ENCODE measurements around the gene FBLN7. TPM values are rescaled to one million over a fixed set of nuclear protein-coding genes. Genes with fewer than 3 reads are reported as not detected.

Gene FBLN7
- total and polyA plus RNA-seq, 2 of the 8 experiments (the other 6 are each of a cell fraction or from before 2014, with no cell fraction given) = 0.30 to 0.77 TPM

- 91% methylated on average over 29 of the region's 31 CpGs; no CpG with 5 or more reads in 1 of the 2 experiments for WGBS, 2 experiments (ENCODE audit: extremely low coverage in 1 of 2, insufficient coverage in 1 of 2, insufficient read length in 1 of 2, insufficient replicate concordance in 2 of 2, low coverage in 1 of 2, low lambda C conversion rate in 2 of 2, missing lambda C conversion rate in 1 of 2)
- H4K91ac ChIP-seq (replicated peaks; ENCODE audit: insufficient read length, low read length) = no peak overlapping the region
- H3K4ac ChIP-seq (replicated peaks; ENCODE audit: insufficient read length, low read depth, low read length) = no peak overlapping the region
- no peak overlapping the region for H2BK120ac ChIP-seq (replicated peaks; ENCODE audit: low read depth, low read length)
- no peak overlapping the region; the same call in 1 of the 2 replicates for H4K8ac ChIP-seq (ENCODE audit: extremely low read depth, insufficient read depth, low read length)
- H2BK20ac ChIP-seq (ENCODE audit: low read length) = no peak overlapping the region
- no peaks in the 10 kb centered on the region for H4K20me1 ChIP-seq (replicated peaks in 1 of 2; ENCODE audit: control insufficient read depth in 1 of 2, insufficient read depth in 2 of 2, low read length in 2 of 2)
- H3K79me1 ChIP-seq (ENCODE audit: low read depth, low read length) = no peaks in the 10 kb centered on the region
- no peak overlapping the region for H3K23ac ChIP-seq (ENCODE audit: insufficient read length)
- H2AFZ ChIP-seq (ENCODE audit: low read length) = no peak overlapping the region
- H3K56ac ChIP-seq (replicated peaks; ENCODE audit: insufficient read length, low read depth, low read length) = no peak overlapping the region
- no peaks in the 10 kb centered on the region for H3K36me3 ChIP-seq (ENCODE audit: control insufficient read depth in 2 of 4, insufficient read depth in 4 of 4, low read length in 3 of 4)
- peaks cover 0 to 3% (median under 1%) of the 10 kb centered on the region in 4 experiments; a peak in 3 of 7 replicates for H3K4me1 ChIP-seq (replicated peaks in 1 of 4; ENCODE audit: control insufficient read depth in 3 of 4, insufficient read depth in 4 of 4, low read length in 3 of 4)
- no peak overlapping the region for H2BK5ac ChIP-seq (ENCODE audit: low read depth, low read length)
- H3K27me3 ChIP-seq (replicated peaks in 1 of 4; ENCODE audit: control insufficient read depth in 3 of 4, extremely low read depth in 1 of 4, insufficient read depth in 3 of 4, low read length in 3 of 4) = no peaks in the 10 kb centered on the region
- FAIRE-seq = no peak
- H3K4me2 ChIP-seq (ENCODE audit: insufficient read depth in 1 of 2, low read depth in 2 of 2, low read length in 2 of 2) = no peak overlapping the region
- H3K23me2 ChIP-seq (ENCODE audit: low read depth, low read length) = no peaks in the 10 kb centered on the region
- no peak overlapping the region for H3K18ac ChIP-seq (ENCODE audit: extremely low read depth, low read length)
- ChIA-PET CTCF (ENCODE audit: partially characterized antibody) (no interaction called here), POLR2A (ENCODE audit: partially characterized antibody) (no interaction called here)
- no peak overlapping the region for H2BK12ac ChIP-seq (ENCODE audit: low read depth, low read length)
- no peak for DNase-seq (ENCODE audit: low read depth in 1 of 2, low spot score in 2 of 2)
- no peak overlapping the region for H3K27ac ChIP-seq (ENCODE audit: low read depth, low read length)
- H3K79me2 ChIP-seq (ENCODE audit: control insufficient read depth in 1 of 2, insufficient read depth in 2 of 2, low read length in 2 of 2) = no peaks in the 10 kb centered on the region
- H2BK15ac ChIP-seq (ENCODE audit: low read length) = no peak overlapping the region
- H3K9me3 ChIP-seq (ENCODE audit: insufficient read depth in 2 of 2, low read depth in 1 of 2, low read length in 1 of 2) = no peaks in the 10 kb centered on the region
- H4K5ac ChIP-seq (ENCODE audit: insufficient read length, low read depth, low read length) = no peak overlapping the region
- H3K4me3 ChIP-seq (ENCODE audit: extremely low read depth in 1 of 4, insufficient read depth in 2 of 4, low read depth in 3 of 4, low read length in 4 of 4) = no peak overlapping the region
- TF ChIP-seq HDAC6 (IDR thresholded peaks at IDR 0.05; ENCODE audit: low read depth, low read length) (no peak), GTF2F1 (IDR thresholded peaks at IDR 0.05; ENCODE audit: borderline replicate concordance, low read depth, low read length) (no peak), KDM4A (IDR thresholded peaks at IDR 0.05; ENCODE audit: low read depth, low read length, severe bottlenecking) (no peak), EZH2 (IDR thresholded peaks at IDR 0.05; ENCODE audit: low read depth, low read length, severe bottlenecking) (no peak), TCF12 (IDR thresholded peaks at IDR 0.05; ENCODE audit: low read depth, low read length) (no peak)
- no peak overlapping the region for H3K14ac ChIP-seq (ENCODE audit: insufficient read length)
- no peak overlapping the region for H3K9ac ChIP-seq (replicated peaks in 1 of 4; ENCODE audit: extremely low read depth in 1 of 4, low read depth in 3 of 4, low read length in 3 of 4)
- H2AK5ac ChIP-seq (ENCODE audit: low read depth, low read length) = no peak overlapping the region
These were observed 21.3 kb downstream of the FBLN7 start for GRCh38 chr2:112159454-112159921.

Measured in H1 (cell line).